ENCODE results near the gene ESM1.

Gene ESM1

GRCh38 chr5:54975701-54976100 lies 9.7 kb downstream of the ESM1 start:
- no peak for DNase-seq

- DNase-seq = no peak
These were observed 15.3 kb downstream of the ESM1 start for GRCh38 chr5:54969856-54970828.

GRCh38 chr5:54969242-54969641 lies 16.2 kb downstream of the ESM1 start:
- no peak for DNase-seq

GRCh38 chr5:54965806-54966205 lies 19.6 kb downstream of the ESM1 start:
- DNase-seq = no peak

GRCh38 chr5:54964405-54964804 lies 21.0 kb downstream of the ESM1 start:
- no peak for DNase-seq

GRCh38 chr5:54959673-54960418 lies 25.5 kb downstream of the ESM1 start:
- peak; percentile 79 for DNase-seq

- DNase-seq = no peak
These were observed 28.5 kb downstream of the ESM1 start for GRCh38 chr5:54956922-54957321.

GRCh38 chr5:54947187-54947586 lies 38.2 kb downstream of the ESM1 start:
- DNase-seq = no peak

- no peak for DNase-seq
These were observed 39.0 kb downstream of the ESM1 start for GRCh38 chr5:54946306-54946819.

- peak; percentile 32 for DNase-seq
These were observed 41.0 kb downstream of the ESM1 start for GRCh38 chr5:54944364-54944763.

- DNase-seq = no peak
These were observed 43.2 kb downstream of the ESM1 start for GRCh38 chr5:54942064-54942778.

- no peak for DNase-seq
These were observed 49.2 kb downstream of the ESM1 start for GRCh38 chr5:54936201-54936600.

GRCh38 chr5:54932789-54933188 lies 52.6 kb downstream of the ESM1 start:
- DNase-seq = no peak

- DNase-seq = peak; percentile 57
These were observed 54.7 kb downstream of the ESM1 start for GRCh38 chr5:54930736-54931135.
